GM12878 (cell line): ENCODE data around the gene MRRF. TPM values are rescaled to one million over a fixed set of nuclear protein-coding genes. Genes with fewer than 3 reads are reported as not detected.

Source experiments
- CBX3 ChIP-seq: fragments of 200-600 bp; sonication (generic); IDR thresholded peaks from 2 replicates; pipeline ENCODE4 v1.6.1; 2016; ENCODE audit warnings: low read depth, borderline replicate concordance
- E2F8 ChIP-seq: fragments of 450-650 bp; IDR thresholded peaks from 2 replicates; pipeline ENCODE4 v1.6.1; 2018; ENCODE audit warnings: mild to moderate bottlenecking, low read depth, moderate library complexity; ENCODE audit not compliant: partially characterized antibody
- FOXK2 ChIP-seq: fragments of 450-650 bp; IDR thresholded peaks from 2 replicates; pipeline ENCODE4 v1.6.1; 2017; ENCODE audit warnings: mild to moderate bottlenecking, moderate library complexity
- PAX8 ChIP-seq: fragments of 450-650 bp; IDR thresholded peaks from 2 replicates; pipeline ENCODE4 v1.6.1; 2017; ENCODE audit warnings: mild to moderate bottlenecking, moderate library complexity
- POLR2A ChIP-seq: IDR thresholded peaks from 2 replicates; pipeline ENCODE4 v1.6.1; 2011; ENCODE audit warnings: low read depth, mild to moderate bottlenecking, low read length
- SP1 ChIP-seq: IDR thresholded peaks from one replicate; pipeline ENCODE4 v1.6.1; 2011; ENCODE audit warnings: low read depth, low read length
- ZBTB40 ChIP-seq: fragments of 450-650 bp; IDR thresholded peaks from 2 replicates; pipeline ENCODE4 v1.6.1; 2016; ENCODE audit warnings: mild to moderate bottlenecking, moderate library complexity, borderline replicate concordance
- polyA plus RNA-seq, 11 experiments: library from polyadenylated mRNA; depleted of rRNA in 4 of 11; unstranded in 6 of 11; stranded (reverse) in 5 of 11; fragments of >200 nt; fragmentation: Nextera tagmentation in 4 of 11; fragmentation: Illumina TruSeq in 1 of 11; extraction: Ambion mirVana in 4 of 11; extraction: Trizol in 1 of 11; gene quantifications; 1 replicate in 1 of 11; 2 replicates in 10 of 11; pipeline versions ENCODE4 v1.2.1 to v1.2.3, GENCODE V29; 2011 to 2016; ENCODE audit warnings: inconsistent platforms in 2 of 11, missing spikeins in 2 of 11, low read depth in 1 of 11
- total RNA-seq, 4 experiments: library from RNA; depleted of rRNA in 3 of 4; stranded (reverse); fragments of >200 nt in 3 of 4; fragmentation: Illumina TruSeq in 1 of 4; extraction: Trizol in 1 of 4; gene quantifications; 2 replicates each; pipeline versions ENCODE4 v1.2.1 to v1.2.3, GENCODE V29; 2013 to 2021

MRRF gene
- total and polyA plus RNA-seq, 10 of the 15 experiments (the other 5 are each of a cell fraction or from before 2014, with no cell fraction given) = 64.8 to 112 (median 76.4) TPM

GRCh38 chr9:122232796-122233306 lies 31.8 kb upstream of the MRRF start (continued):
- TF ChIP-seq FOXK2 (no peak), CBX3 (no peak), ZBTB40 (no peak), SP1 (no peak), PAX8 (no peak), POLR2A (no peak), E2F8 (no peak)
